AG20443 (cell line): ENCODE data around the gene ITGB7.
"Not testable (repeated sequence)": the region's sequence is repeated elsewhere in the genome, so short reads cannot be mapped to it uniquely, and the experiment has no call there.

Experiments
- DNase-seq: peaks from one replicate; pipeline ENCODE4 v3.0.0; 2012; ENCODE audit warnings: low spot score, mixed read lengths

Gene ITGB7

DNA sequence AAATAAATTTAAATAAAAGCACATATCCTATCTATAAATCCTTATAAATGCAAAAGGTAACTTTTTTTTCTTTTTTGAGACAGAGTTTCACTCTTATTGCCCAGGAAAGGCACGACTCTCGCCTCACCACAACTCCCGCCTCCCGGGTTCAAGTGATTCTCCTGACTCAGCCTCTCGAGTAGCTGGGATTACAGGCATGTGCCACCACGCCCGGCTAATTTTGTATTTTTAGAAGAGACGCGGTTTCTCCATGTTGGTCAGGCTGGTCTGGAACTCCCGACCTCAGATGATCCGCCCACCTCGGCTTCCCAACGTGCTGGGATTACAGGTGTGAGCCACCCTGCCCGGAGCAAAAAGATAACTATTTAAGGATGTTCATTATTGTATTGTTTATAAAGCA, 28.2 kb downstream of the ITGB7 start:
- not testable (repeated sequence) for DNase-seq

DNA sequence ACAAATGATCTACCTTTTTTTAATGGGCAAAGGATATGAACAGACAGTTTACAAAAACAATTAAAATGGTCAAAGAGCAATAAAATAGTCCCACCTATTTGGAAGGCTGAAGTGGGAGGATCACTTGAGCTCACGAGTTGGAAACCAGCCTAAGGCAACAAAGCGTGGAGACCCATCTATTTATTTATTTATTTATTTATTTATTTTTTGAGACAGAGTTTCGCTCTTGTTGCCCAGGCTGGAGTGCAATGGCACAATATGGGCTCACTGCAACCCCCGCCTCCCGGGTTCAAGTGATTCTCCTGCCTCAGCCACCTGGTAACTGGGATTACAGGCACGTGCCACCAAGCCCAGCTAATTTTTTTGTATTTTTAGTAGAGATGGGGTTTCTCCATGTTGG, 29.6 kb downstream of the ITGB7 start:
- DNase-seq, result not testable (repeated sequence)

DNA sequence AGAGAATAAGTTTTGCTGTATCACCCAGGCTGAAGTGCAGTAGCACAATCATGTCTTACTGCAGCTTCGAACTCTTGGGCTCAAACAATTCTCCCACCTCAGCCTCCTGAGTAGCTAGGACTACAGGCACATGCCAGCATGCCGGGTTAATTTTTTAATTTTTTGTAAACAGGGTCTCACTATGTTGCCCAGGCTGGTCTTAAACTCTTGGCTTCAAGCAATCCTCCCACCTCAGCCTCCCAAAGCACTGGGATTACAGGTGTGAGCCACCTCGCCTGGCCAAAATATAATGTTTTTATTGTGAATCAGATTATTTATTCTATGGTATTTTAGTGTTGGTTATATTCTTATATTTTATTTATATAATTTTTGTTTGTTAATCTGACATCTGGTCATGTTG, 30.3 kb downstream of the ITGB7 start:
- DNase-seq, result no peak

DNA sequence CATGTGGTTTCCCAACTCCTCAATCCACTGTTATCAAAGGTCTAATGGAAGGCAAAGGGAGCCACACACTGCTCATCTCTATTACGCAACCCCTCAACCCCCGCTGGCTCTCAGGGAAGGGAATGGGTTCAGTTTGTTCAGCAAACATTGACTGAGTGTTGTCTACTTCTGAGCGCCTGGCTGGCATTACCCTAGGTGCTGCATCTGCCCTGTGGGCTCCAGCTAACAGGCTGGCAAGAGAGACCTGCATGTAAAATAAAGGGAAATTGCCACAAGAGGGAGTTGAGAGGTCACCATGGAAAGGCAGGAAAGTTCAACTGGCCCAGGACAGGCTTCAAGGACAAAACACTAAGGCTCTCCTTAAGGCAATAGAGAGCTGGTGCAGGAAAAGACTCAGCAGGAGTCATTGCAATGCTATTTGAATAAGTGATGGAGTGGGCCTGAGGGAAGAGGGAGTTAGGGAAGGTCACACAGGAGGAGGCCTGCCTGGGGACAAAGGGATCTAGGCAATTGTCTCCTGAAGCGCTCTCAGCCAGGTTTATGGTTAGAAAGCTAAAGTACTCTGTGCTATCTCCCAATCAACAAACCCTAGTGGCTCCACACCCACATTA, 32.1 kb downstream of the ITGB7 start:
- peak; percentile 36 for DNase-seq

GRCh38 chr12:53173085-53173715, 33.9 kb downstream of the ITGB7 start:
- peak; percentile 70 for DNase-seq

DNA sequence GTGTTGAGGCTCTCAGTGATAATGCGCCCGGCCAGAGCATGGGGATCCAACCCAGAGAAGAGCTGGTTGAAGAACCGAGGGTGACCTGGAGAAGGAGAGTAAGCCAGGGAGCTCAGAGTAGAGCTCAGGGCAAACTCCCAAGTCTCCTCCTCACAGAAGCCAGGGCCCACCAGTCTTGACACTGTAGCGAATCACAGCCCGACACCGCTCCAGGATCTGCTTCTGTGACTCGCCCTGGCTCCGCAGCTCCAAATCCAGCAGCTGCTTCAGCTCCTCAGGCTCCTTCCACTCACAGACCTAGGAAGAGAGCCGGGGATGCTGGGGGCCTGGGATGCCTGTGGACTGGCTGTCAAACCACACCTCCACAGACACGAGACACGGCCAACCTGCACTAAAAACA, 34.7 kb downstream of the ITGB7 start:
- peak; percentile 75 for DNase-seq

- peak; percentile 30 for DNase-seq
Measured at GRCh38 chr12:53171725-53172329, 35.2 kb downstream of the ITGB7 start.

- peak; percentile 4 for DNase-seq
Measured at GRCh38 chr12:53170876-53171724, 36.0 kb downstream of the ITGB7 start.

- DNase-seq, result peak; percentile 4
Measured at GRCh38 chr12:53170215-53170614, 36.8 kb downstream of the ITGB7 start.

- DNase-seq, result peak; percentile 3
Measured at GRCh38 chr12:53169644-53170043, 37.4 kb downstream of the ITGB7 start.

- DNase-seq, result no peak
Measured at GRCh38 chr12:53166837-53167236, 40.2 kb downstream of the ITGB7 start.

DNA sequence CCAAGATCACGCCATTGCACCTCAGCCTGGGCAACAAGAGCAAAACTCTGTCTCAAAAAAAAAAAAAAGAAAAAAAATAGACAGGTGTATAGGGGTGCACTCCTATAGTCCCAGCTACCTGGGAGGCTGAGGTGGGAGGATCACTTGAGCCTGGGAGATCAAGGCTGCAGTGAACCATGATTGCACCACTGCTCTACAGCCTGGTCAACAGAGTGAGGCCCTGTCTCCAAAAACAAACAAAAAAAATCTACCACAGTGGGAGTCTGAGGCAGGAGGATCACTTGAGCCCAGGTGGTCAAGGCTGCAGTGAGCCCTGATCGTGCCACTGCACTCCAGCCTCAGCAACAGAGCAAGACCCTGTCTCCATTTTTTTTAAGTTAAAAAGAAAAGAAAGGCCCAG, 44.0 kb downstream of the ITGB7 start:
- not testable (repeated sequence) for DNase-seq

DNA sequence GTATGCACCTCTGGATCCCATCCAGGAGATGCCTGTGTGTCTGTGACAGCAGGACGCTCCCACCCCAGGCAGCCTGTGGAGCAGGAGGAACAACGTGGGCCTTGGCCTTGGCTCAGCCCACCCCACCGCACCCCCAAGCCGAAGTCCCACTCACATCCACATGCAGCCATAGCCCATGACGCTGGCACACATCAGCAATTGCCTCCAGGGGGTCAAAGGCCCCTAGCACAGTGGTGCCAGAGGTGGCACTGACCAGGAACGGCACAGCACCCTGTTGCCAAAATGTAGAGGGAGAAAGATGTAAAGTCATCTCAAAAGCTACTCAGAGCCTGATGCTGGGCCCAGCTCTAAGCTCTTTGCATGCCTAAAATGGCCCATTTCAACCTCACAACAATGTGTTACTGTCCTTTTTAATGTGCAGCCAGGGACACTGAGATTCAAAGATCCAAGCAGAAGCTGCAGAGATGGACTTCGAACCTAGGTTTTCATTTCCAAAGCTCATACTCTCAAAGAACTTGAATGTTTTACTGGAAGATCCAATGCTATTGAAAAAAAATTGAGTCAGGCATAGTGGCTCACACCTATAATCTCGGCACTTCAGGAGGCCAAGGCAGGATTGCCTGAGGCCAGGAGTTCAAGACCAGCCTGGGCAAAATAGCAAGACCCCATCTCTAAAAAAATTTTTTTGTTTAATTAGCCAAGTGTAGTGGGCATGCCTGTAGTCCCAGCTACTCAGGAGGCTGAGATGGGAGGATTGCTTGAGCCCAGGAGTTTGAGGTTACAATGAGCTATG, 45.7 kb downstream of the ITGB7 start:
- DNase-seq, result no peak

DNA sequence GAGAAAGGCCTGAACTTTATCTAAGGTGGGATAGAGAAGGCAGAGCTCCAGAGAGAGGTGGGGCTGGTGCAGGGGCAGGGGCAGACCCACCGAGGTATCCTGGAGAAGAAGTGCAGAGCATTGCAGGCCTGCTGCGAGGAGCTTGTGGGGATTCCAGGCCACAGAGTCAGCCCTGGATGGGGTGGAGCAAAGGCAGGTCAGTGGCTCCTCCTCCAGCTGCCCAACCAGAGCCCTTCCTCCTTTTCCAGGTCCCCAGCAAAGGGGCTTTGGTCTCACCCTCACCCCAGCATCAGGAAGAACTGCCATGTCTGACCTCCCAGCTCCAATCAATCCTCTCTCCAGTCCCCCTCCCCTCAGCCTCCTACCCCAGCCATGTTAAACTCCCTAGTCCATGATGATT, 46.4 kb downstream of the ITGB7 start:
- DNase-seq, result no peak

DNA sequence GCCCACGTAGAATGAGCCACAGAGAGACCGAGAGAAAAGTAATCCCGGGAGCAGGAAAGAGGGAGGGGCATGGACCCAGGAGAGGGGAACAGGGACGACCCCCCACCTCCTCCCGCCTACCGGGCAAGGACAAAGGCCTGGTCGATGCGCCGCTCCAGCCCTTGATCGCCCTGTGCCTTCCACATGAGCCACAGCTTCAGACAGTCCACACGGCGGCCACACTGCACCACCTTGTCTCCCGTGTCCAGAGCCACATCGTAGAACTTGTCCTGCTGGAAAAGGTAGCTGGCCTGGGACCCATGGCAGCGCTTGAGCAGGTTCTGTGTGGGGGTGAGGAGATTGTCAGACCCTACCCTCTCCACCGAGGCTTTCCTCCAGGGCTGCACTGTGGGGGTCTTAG, 47.1 kb downstream of the ITGB7 start:
- DNase-seq, result no peak

GRCh38 chr12:53159195-53159839, 47.7 kb downstream of the ITGB7 start:
- peak; percentile 93 for DNase-seq

- DNase-seq, result no peak
Measured at GRCh38 chr12:53152390-53152789, 54.7 kb downstream of the ITGB7 start.

DNA sequence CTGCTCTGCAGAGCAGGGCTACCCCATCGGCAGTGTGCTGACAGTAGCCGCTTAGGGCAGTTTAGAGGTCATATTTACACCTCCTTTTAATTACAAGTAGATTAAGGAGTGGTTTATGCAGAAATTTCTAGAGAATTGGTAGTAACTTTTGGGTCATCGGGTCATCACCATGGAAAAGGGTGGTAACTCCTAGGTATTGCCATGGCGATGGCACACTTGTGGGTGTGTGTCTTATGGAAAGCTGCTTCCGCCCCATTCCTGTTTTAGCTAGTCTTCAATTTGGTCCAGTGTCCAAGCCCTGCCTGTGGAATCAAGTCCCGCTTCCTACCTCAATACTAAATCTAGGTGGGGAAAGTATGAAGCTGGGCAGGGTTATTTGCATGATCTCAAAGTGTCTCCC, 56.0 kb downstream of the ITGB7 start:
- DNase-seq, result no peak

- DNase-seq, result no peak
Measured at GRCh38 chr12:53147653-53148052, 59.4 kb downstream of the ITGB7 start.

GRCh38 chr12:53147181-53147580, 59.9 kb downstream of the ITGB7 start:
- DNase-seq, result no peak
